Heart left ventricle (tissue), 13 donors: Measurements from ENCODE around the gene HSFX4.

Source experiments
- POLR2A ChIP-seq, 2 donors: fragments of 450-650 bp; IDR thresholded peaks; one replicate each; pipeline ENCODE4 v1.6.1; 2017; ENCODE audit warnings: antibody characterized with exemption in 2 of 2, mild to moderate bottlenecking in 2 of 2, moderate library complexity in 2 of 2
- TF ChIP-seq, protein P1 (sequence below), 12 donors: fragments of 200-600 bp; sonication (generic) in 4 of 12; IDR thresholded peaks; one replicate each; pipeline versions ENCODE4 v1.5.0 to v1.8.0; 2018 to 2022; ENCODE audit warnings: antibody characterized with exemption in 12 of 12, mild to moderate bottlenecking in 5 of 12
- donor health status: ischemic (EF 13 %, LVEDD 7.1; RV severe dilation, severe dysfunction).
- donor health status: DM: no; HTN: yes; CAD: no.
- donor health status: DM: no; HTN: no; CAD: no.
- donor health status: ischemic (EF 25% LVEDD 6.9; RV normal size, moderate dysfunction).
- donor health status: ischemic (EF 25% LVEDD 5.7; RV mildly dilated, moderate dysfunction).
- donor health status: ischemic (EF 35%, LVEDD 5.7; RV mildly dilated, moderate dysfunction).
- donor health status: nonischemic (EF 11% LVEDD 7.7; RV severe dilation, severe dysfunction).
- donor health status: DM: yes; HTN: yes; CAD: no.
- donor health status: PGD.
- donor health status: ischemic (EF 29% LVEDD 5.4; RV normal size, mild dysfunction).
- donor health status: nonischemic (EF 23%, LVEDD 6.1; RV moderate dilation, normal function).

DNA sequence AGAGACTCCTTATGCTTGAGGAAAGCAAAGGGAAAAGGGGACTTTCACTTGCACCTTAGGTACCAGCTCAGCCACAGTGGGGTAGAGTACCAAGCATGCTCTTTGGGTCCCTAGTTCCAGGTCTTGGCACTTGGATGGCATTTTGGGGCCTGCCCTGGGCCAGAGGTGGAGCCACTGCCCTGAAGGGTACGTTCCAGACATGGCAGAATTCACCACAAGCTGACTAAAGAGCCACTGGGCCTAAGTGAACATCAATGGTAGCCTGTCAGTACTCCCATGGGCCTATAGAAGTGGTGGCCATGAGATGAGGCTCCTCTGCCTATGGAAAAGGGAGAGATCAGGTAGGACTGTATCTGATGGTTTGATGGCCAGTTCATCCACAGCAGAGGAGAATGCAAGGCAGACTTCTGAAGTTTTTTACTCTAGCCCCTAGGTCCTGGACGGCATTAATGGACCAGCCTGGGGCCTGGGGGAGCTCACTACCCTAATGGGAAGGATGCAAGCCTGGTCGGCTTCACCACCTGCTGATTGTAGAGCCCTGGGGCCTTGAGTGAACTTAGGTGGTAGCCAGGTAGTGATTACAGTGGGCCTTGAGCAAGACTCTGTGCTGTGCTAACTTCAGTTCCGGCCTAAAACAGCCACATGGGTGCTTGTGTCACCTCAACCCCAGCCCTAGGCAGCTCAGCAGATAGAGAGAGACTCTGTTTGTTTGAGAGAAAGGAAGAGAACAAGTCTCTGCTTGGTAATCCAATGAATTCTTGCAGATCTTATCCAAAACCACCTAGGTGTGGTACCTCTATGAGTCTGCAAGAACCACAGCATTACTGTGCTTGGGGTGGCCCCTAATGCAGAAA lies 19.8 kb upstream of the HSFX4 start:
- no peak for TF ChIP-seq POLR2A (IDR thresholded peaks at IDR 0.05)
- TF ChIP-seq, protein P1, sequence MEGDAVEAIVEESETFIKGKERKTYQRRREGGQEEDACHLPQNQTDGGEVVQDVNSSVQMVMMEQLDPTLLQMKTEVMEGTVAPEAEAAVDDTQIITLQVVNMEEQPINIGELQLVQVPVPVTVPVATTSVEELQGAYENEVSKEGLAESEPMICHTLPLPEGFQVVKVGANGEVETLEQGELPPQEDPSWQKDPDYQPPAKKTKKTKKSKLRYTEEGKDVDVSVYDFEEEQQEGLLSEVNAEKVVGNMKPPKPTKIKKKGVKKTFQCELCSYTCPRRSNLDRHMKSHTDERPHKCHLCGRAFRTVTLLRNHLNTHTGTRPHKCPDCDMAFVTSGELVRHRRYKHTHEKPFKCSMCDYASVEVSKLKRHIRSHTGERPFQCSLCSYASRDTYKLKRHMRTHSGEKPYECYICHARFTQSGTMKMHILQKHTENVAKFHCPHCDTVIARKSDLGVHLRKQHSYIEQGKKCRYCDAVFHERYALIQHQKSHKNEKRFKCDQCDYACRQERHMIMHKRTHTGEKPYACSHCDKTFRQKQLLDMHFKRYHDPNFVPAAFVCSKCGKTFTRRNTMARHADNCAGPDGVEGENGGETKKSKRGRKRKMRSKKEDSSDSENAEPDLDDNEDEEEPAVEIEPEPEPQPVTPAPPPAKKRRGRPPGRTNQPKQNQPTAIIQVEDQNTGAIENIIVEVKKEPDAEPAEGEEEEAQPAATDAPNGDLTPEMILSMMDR (IDR thresholded peaks at IDR 0.05) = no peak
